ENCODE data around the gene GRN. TPM values are rescaled to one million over a fixed set of nuclear protein-coding genes. Genes with fewer than 3 reads are reported as not detected.

GRN gene
- 400 and 465 TPM in 2 replicates for total RNA-seq (2014; rRNA removed)
- percentile 88 among the genes with signal in this experiment for Bru-seq, nascent RNA
- percentile 93 among the genes with signal in this experiment for BruChase-seq, experiment 1, labeled RNA remaining after a 6-hour chase
- percentile 92 among the genes with signal in this experiment for BruChase-seq, experiment 2, labeled RNA remaining after a 2-hour chase
- long read RNA-seq, transcript GRN-201 (13 exons, 2,342 nt): major isoform, 993 of 3,045 reads
- long read RNA-seq, partial matches to known transcripts: 1,885 of 3,045 reads
- long read RNA-seq, other reads (novel, unspliced or antisense): 166 of 3,045 reads

- CTCF ChIA-PET: interaction anchor here (0.5 to 1.4 kb wide), 8 partner anchors 13 to 272 kb away, joined by 3 to 7 read pairs (median 4); partner anchors contain the start of gene FAM171A2
- no peaks in the 10 kb centered on the region for H3F3A ChIP-seq (ENCODE audit: low read length, unreplicated experiment)
- no peaks in the 10 kb centered on the region for H4K20me1 ChIP-seq (ENCODE audit: low read length)
- H3K4me2 ChIP-seq (ENCODE audit: low read length): peak within 1 kb of the TSS; percentile 96
- H3K4me1 ChIP-seq (ENCODE audit: insufficient read depth, low read length): peaks cover 4% of the 10 kb centered on the region; the same call in 1 of the 2 replicates
- peak; percentile 97 for ATAC-seq
- intact Hi-C loops (cut with micrococcal nuclease): loop anchor here (1.0 to 2.0 kb wide), 3 partner anchors 14 to 36 kb away; partner anchors contain the start of genes FAM171A2 and RUNDC3A
- POLR2A ChIA-PET (ENCODE audit: unreplicated experiment): interaction anchor here (0.6 to 0.7 kb wide), 3 partner anchors 34 to 145 kb away, joined by 3 to 7 read pairs (median 3); no protein-coding TSS in a partner anchor
- H3K27ac ChIP-seq (ENCODE audit: low read length): peak within 1 kb of the TSS; percentile 20
- peak within 1 kb of the TSS; percentile 88 for H3K4me3 ChIP-seq (ENCODE audit: low read length)
- no TSS peak for BruUV-seq (replicated peaks)
- H3K9ac ChIP-seq (ENCODE audit: low read length): peak within 1 kb of the TSS; percentile 76
- DNase-seq: peak; percentile 99
- peaks cover 5% of the 10 kb centered on the region; the same call in 1 of the 2 replicates for H3K36me3 ChIP-seq (ENCODE audit: low read depth, low read length)
- peak within 1 kb of the TSS; percentile 69 for H2AFZ ChIP-seq (ENCODE audit: low read length)
- TF ChIP-seq EZH2 (IDR thresholded peaks at IDR 0.05; ENCODE audit: low read length, unreplicated experiment) (no peak), EZH2phosphoT487 (IDR thresholded peaks at IDR 0.05; ENCODE audit: borderline replicate concordance, low read length) (no peak), CTCF (conservative IDR thresholded peaks at IDR 0.05; ENCODE audit: low read depth, low read length) (no peak)
- peaks cover 15% of the 10 kb centered on the region for H3K79me2 ChIP-seq (ENCODE audit: low read length)
- no peaks in the 10 kb centered on the region for H3K9me3 ChIP-seq (ENCODE audit: low read length)
- no peaks in the 10 kb centered on the region for H3K27me3 ChIP-seq (ENCODE audit: low read length)
- H3K9me2 ChIP-seq (replicated peaks; ENCODE audit: low read length): no peaks in the 10 kb centered on the region
These were observed at the start of gene GRN for GRCh38 chr17:44344939-44345453. TSS of gene GRN (plus strand) at chr17:44345302. CDS start at chr17:44349165, 3,863 bp downstream.

- H4K20me1 ChIP-seq (ENCODE audit: low read length): no peaks in the 10 kb centered on the region
- ChIA-PET POLR2A (ENCODE audit: unreplicated experiment) (no interaction called here), CTCF (no interaction called here)
- no peaks in the 10 kb centered on the region for H3K9me2 ChIP-seq (replicated peaks; ENCODE audit: low read length)
- H3K9ac ChIP-seq (ENCODE audit: low read length): no peak overlapping the region
- no peaks in the 10 kb centered on the region for H3K27me3 ChIP-seq (ENCODE audit: low read length)
- no peaks in the 10 kb centered on the region for H3K36me3 ChIP-seq (ENCODE audit: low read depth, low read length)
- ATAC-seq (no peak), DNase-seq (no peak)
- H3K27ac ChIP-seq (ENCODE audit: low read length): no peak overlapping the region
- intact Hi-C loops (cut with micrococcal nuclease): no loop called here
- H3F3A ChIP-seq (ENCODE audit: low read length, unreplicated experiment): no peaks in the 10 kb centered on the region
- TF ChIP-seq EZH2 (IDR thresholded peaks at IDR 0.05; ENCODE audit: low read length, unreplicated experiment) (no peak), CTCF (conservative IDR thresholded peaks at IDR 0.05; ENCODE audit: low read depth, low read length) (no peak), EZH2phosphoT487 (IDR thresholded peaks at IDR 0.05; ENCODE audit: borderline replicate concordance, low read length) (no peak)
- no TSS peak for BruUV-seq (replicated peaks)
- H3K4me1 ChIP-seq (ENCODE audit: insufficient read depth, low read length): no peaks in the 10 kb centered on the region
- no peak overlapping the region for H3K4me3 ChIP-seq (ENCODE audit: low read length)
- no peak overlapping the region for H2AFZ ChIP-seq (ENCODE audit: low read length)
- H3K4me2 ChIP-seq (ENCODE audit: low read length): no peak overlapping the region
- H3K9me3 ChIP-seq (ENCODE audit: low read length): no peaks in the 10 kb centered on the region
- H3K79me2 ChIP-seq (ENCODE audit: low read length): no peaks in the 10 kb centered on the region
These were observed 47.1 kb upstream of the GRN start for GRCh38 chr17:44297975-44298374.

DNA sequence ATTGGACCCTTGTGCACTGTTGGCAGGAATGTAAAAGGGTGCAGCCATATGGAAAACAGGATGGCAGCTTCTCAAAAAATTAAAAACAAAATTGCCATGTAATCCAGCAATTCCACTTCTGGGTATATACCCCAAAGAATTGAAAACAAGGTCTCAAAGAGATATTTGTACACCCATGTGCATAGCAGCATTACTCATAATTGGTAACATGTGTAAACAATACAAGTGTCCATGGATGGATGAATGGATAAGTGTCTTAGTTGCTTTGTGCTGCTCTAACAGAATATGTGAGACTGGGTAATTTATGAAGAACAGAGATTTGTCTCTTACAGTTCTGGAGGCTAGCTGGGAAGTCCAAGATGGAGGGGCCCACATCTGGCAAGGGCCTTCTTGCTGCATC, 40.5 kb upstream of the GRN start:
- no peaks in the 10 kb centered on the region for H3K9me2 ChIP-seq (replicated peaks; ENCODE audit: low read length)
- ChIA-PET POLR2A (ENCODE audit: unreplicated experiment) (no interaction called here), CTCF (no interaction called here)
- no peak overlapping the region for H3K27ac ChIP-seq (ENCODE audit: low read length)
- peaks cover 9% of the 10 kb centered on the region for H3K4me1 ChIP-seq (ENCODE audit: insufficient read depth, low read length)
- H3K4me2 ChIP-seq (ENCODE audit: low read length): no peak overlapping the region
- H3F3A ChIP-seq (ENCODE audit: low read length, unreplicated experiment): no peaks in the 10 kb centered on the region
- H2AFZ ChIP-seq (ENCODE audit: low read length): no peak overlapping the region
- H3K36me3 ChIP-seq (ENCODE audit: low read depth, low read length): no peaks in the 10 kb centered on the region
- TF ChIP-seq EZH2 (IDR thresholded peaks at IDR 0.05; ENCODE audit: low read length, unreplicated experiment) (no peak), EZH2phosphoT487 (IDR thresholded peaks at IDR 0.05; ENCODE audit: borderline replicate concordance, low read length) (no peak), CTCF (conservative IDR thresholded peaks at IDR 0.05; ENCODE audit: low read depth, low read length) (no peak)
- H3K79me2 ChIP-seq (ENCODE audit: low read length): no peaks in the 10 kb centered on the region
- no peak for ATAC-seq
- intact Hi-C loops (cut with micrococcal nuclease): no loop called here
- H3K9ac ChIP-seq (ENCODE audit: low read length): no peak overlapping the region
- no peak overlapping the region for H3K4me3 ChIP-seq (ENCODE audit: low read length)
- no TSS peak for BruUV-seq (replicated peaks)
- no peaks in the 10 kb centered on the region for H3K27me3 ChIP-seq (ENCODE audit: low read length)
- DNase-seq: no peak
- no peaks in the 10 kb centered on the region for H4K20me1 ChIP-seq (ENCODE audit: low read length)
- H3K9me3 ChIP-seq (ENCODE audit: low read length): no peaks in the 10 kb centered on the region
